Measurements from ENCODE around the gene CYP2C9. TPM values are rescaled to one million over a fixed set of nuclear protein-coding genes. Genes with fewer than 3 reads are reported as not detected.

Gene CYP2C9
- total RNA-seq: not detected in 2 replicates

GRCh38 chr10:94938383-94938782, at the start of gene CYP2C9:
TSS of gene CYP2C9 (plus strand) at chr10:94938658. CDS start at chr10:94938683, 25 bp downstream.

Other genes with a start within 250 kb of the CYP2C9 start
- not detected in 2 replicates for gene CYP2C19, start 176.0 kb upstream of the CYP2C9 start, total RNA-seq
- not detected in 2 replicates for gene CYP2C8, start 130.8 kb downstream of the CYP2C9 start, total RNA-seq

All from epithelial cell of umbilical artery (primary cell).